ENCODE results near the gene THAP4. TPM values are rescaled to one million over a fixed set of nuclear protein-coding genes. Genes with fewer than 3 reads are reported as not detected.

THAP4 gene
- total and polyA plus RNA-seq, 2 of the 13 experiments (the other 11 are each of a cell fraction or from before 2014, with no cell fraction given) = 59.7 to 75.7 TPM

DNA sequence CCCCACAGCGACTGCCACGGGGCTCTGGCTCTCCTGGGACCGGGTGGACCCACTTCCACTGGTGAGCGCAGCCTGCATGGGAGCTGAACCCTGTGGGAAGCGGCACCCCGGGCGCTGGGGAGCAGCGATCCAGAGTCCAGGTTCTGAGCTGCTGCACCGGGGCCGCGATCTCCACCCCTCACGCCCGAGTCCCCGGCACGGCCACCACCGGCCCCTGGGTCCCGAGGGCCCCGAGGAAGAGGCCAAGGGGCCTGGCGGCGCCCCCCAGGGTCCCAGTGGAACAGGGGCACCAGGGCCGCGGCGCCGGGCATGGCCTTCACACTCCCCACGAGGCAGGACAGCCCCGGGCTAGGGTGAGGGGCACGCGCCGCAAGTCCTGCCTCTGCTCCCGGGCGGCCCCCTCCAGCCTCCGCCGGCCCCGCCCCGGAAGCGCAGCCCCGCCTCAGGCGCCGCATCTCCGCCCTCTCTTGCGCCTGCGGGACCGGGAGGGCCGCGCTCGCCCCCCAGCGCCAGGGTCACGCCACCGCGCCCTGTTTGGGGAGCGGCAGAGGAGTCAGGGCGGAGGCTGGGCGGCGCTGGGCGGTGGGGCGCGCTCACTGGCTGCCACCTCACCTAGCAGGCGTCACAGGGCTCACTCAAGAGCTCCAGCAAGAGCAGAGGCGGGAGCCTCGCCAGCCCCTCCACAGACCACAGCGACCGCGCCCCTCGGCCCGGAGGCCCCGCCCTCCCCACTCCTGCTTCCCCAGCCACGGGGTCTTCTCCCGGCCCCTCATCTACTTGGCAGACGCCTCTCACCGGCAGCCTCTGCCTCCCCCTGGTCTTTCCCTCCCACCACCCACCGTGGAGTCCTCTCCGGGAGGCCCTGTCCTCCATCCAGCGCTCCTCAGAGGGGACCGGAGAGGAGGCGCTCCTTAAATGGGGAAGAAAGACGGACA lies 26.8 kb downstream of the THAP4 start (continued):
- TF ChIP-seq, protein P1, sequence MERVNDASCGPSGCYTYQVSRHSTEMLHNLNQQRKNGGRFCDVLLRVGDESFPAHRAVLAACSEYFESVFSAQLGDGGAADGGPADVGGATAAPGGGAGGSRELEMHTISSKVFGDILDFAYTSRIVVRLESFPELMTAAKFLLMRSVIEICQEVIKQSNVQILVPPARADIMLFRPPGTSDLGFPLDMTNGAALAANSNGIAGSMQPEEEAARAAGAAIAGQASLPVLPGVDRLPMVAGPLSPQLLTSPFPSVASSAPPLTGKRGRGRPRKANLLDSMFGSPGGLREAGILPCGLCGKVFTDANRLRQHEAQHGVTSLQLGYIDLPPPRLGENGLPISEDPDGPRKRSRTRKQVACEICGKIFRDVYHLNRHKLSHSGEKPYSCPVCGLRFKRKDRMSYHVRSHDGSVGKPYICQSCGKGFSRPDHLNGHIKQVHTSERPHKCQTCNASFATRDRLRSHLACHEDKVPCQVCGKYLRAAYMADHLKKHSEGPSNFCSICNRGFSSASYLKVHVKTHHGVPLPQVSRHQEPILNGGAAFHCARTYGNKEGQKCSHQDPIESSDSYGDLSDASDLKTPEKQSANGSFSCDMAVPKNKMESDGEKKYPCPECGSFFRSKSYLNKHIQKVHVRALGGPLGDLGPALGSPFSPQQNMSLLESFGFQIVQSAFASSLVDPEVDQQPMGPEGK (CRISPR knock-in tag; IDR thresholded peaks at IDR 0.05) = peak; percentile 94
- TF ChIP-seq, protein P2, sequence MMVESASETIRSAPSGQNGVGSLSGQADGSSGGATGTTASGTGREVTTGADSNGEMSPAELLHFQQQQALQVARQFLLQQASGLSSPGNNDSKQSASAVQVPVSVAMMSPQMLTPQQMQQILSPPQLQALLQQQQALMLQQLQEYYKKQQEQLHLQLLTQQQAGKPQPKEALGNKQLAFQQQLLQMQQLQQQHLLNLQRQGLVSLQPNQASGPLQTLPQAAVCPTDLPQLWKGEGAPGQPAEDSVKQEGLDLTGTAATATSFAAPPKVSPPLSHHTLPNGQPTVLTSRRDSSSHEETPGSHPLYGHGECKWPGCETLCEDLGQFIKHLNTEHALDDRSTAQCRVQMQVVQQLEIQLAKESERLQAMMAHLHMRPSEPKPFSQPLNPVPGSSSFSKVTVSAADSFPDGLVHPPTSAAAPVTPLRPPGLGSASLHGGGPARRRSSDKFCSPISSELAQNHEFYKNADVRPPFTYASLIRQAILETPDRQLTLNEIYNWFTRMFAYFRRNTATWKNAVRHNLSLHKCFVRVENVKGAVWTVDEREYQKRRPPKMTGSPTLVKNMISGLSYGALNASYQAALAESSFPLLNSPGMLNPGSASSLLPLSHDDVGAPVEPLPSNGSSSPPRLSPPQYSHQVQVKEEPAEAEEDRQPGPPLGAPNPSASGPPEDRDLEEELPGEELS (CRISPR knock-in tag; IDR thresholded peaks at IDR 0.05) = peak; percentile 39; the same call in 1 of the 2 replicates
- TF ChIP-seq, protein P3, sequence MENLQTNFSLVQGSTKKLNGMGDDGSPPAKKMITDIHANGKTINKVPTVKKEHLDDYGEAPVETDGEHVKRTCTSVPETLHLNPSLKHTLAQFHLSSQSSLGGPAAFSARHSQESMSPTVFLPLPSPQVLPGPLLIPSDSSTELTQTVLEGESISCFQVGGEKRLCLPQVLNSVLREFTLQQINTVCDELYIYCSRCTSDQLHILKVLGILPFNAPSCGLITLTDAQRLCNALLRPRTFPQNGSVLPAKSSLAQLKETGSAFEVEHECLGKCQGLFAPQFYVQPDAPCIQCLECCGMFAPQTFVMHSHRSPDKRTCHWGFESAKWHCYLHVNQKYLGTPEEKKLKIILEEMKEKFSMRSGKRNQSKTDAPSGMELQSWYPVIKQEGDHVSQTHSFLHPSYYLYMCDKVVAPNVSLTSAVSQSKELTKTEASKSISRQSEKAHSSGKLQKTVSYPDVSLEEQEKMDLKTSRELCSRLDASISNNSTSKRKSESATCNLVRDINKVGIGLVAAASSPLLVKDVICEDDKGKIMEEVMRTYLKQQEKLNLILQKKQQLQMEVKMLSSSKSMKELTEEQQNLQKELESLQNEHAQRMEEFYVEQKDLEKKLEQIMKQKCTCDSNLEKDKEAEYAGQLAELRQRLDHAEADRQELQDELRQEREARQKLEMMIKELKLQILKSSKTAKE (CRISPR knock-in tag; IDR thresholded peaks at IDR 0.05; ENCODE audit: borderline replicate concordance) = peak; percentile 63
- TF ChIP-seq RBFOX2 (IDR thresholded peaks at IDR 0.05; ENCODE audit: low read depth, low read length) (peak; percentile 93), ZNF792 (CRISPR knock-in tag; IDR thresholded peaks at IDR 0.05) (peak; percentile 89; the same call in 1 of the 2 replicates), ZFP37 (CRISPR knock-in tag; IDR thresholded peaks at IDR 0.05; ENCODE audit: borderline replicate concordance) (no peak), REXO4 (CRISPR knock-in tag; IDR thresholded peaks at IDR 0.05; ENCODE audit: borderline replicate concordance) (no peak), NFKB2 (CRISPR knock-in tag; IDR thresholded peaks at IDR 0.05; ENCODE audit: borderline replicate concordance) (peak; percentile 89; the same call in 1 of the 2 replicates), KDM5B (CRISPR knock-in tag; IDR thresholded peaks at IDR 0.05; ENCODE audit: borderline replicate concordance) (peak; percentile 83), ZC3H13 (CRISPR knock-in tag; IDR thresholded peaks at IDR 0.05) (peak; percentile 88)
- TF ChIP-seq, protein P4, sequence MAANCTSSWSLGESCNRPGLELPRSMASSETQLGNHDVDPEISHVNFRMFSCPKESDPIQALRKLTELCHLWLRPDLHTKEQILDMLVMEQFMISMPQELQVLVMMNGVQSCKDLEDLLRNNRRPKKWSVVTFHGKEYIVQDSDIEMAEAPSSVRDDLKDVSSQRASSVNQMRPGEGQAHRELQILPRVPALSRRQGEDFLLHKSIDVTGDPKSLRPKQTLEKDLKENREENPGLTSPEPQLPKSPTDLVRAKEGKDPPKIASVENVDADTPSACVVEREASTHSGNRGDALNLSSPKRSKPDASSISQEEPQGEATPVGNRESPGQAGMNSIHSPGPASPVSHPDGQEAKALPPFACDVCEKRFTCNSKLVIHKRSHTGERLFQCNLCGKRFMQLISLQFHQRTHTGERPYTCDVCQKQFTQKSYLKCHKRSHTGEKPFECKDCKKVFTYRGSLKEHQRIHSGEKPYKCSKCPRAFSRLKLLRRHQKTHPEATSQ (CRISPR knock-in tag; IDR thresholded peaks at IDR 0.05; ENCODE audit: borderline replicate concordance) = peak; percentile 79; the same call in 1 of the 2 replicates
- TF ChIP-seq, protein P5, sequence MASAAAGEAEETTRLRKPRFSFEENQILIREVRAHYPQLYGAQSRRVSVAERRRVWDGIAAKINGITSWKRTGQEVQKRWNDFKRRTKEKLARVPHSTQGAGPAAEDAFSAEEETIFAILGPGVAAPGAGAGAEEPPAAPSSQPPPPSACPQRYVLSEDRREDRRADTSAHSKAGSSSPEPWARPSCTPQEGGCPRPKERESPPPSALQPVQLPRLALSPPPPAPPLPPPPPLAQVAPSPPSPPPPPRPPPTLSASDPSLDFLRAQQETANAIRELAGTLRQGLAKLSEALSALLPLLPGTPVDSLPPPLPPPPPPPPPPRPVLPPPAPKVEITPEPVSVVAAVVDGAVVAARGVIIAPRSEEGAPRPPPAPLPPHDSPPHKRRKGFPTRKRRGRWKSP (CRISPR knock-in tag; IDR thresholded peaks at IDR 0.05) = peak; percentile 94; the same call in 1 of the 2 replicates
- TF ChIP-seq, protein P6, sequence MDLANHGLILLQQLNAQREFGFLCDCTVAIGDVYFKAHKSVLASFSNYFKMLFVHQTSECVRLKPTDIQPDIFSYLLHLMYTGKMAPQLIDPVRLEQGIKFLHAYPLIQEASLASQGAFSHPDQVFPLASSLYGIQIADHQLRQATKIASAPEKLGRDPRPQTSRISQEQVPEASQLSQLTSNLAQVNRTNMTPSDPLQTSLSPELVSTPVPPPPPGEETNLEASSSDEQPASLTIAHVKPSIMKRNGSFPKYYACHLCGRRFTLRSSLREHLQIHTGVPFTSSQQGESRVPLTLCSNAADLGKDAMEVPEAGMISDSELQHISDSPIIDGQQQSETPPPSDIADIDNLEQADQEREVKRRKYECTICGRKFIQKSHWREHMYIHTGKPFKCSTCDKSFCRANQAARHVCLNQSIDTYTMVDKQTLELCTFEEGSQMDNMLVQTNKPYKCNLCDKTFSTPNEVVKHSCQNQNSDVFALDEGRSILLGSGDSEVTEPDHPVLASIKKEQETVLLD (CRISPR knock-in tag; IDR thresholded peaks at IDR 0.05; ENCODE audit: low read depth) = peak; percentile 58; the same call in 1 of the 2 replicates
- TF ChIP-seq, protein P7, sequence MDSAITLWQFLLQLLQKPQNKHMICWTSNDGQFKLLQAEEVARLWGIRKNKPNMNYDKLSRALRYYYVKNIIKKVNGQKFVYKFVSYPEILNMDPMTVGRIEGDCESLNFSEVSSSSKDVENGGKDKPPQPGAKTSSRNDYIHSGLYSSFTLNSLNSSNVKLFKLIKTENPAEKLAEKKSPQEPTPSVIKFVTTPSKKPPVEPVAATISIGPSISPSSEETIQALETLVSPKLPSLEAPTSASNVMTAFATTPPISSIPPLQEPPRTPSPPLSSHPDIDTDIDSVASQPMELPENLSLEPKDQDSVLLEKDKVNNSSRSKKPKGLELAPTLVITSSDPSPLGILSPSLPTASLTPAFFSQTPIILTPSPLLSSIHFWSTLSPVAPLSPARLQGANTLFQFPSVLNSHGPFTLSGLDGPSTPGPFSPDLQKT (CRISPR knock-in tag; IDR thresholded peaks at IDR 0.05; ENCODE audit: borderline replicate concordance) = peak; percentile 90; the same call in 1 of the 2 replicates
